Parathyroid adenoma (tissue), 2 donors: ENCODE results near the gene GADD45A.
A peak's percentile ranks its signal among the peaks of the same experiment; 100 is the strongest.

Experiments
- H2AFZ ChIP-seq: fragments of 300-600 bp; sonication (generic); one replicate; pipeline ENCODE4 v1.7.0; 2017; ENCODE audit warnings: antibody characterized with exemption, mild to moderate bottlenecking
- H3K27ac ChIP-seq: fragments of 300-600 bp; sonication (generic); one replicate; pipeline ENCODE4 v1.7.0; 2017
- H3K27me3 ChIP-seq: fragments of 300-600 bp; sonication (generic); one replicate; pipeline ENCODE4 v1.7.0; 2017; ENCODE audit warnings: low read length; ENCODE audit not compliant: control insufficient read depth, insufficient read depth
- H3K36me3 ChIP-seq: fragments of 300-600 bp; sonication (generic); one replicate; pipeline ENCODE4 v1.7.0; 2017; ENCODE audit warnings: low read length; ENCODE audit not compliant: control insufficient read depth, insufficient read depth
- H3K4me1 ChIP-seq: fragments of 300-600 bp; sonication (generic); one replicate; pipeline ENCODE4 v1.7.0; 2017; ENCODE audit warnings: control low read depth
- H3K4me2 ChIP-seq: fragments of 300-600 bp; sonication (generic); one replicate; pipeline ENCODE4 v1.7.0; 2017; ENCODE audit warnings: low read length
- H3K4me3 ChIP-seq: fragments of 300-600 bp; sonication (generic); one replicate; pipeline ENCODE4 v1.7.0; 2017; ENCODE audit warnings: low read depth, low read length
- H3K79me2 ChIP-seq: fragments of 300-600 bp; sonication (generic); one replicate; pipeline ENCODE4 v1.7.0; 2017; ENCODE audit warnings: control low read depth
- H3K9ac ChIP-seq: fragments of 300-600 bp; sonication (generic); one replicate; pipeline ENCODE4 v1.7.0; 2017; ENCODE audit warnings: mild to moderate bottlenecking
- H3K9me3 ChIP-seq: fragments of 300-600 bp; sonication (generic); one replicate; pipeline ENCODE4 v1.7.0; 2017; ENCODE audit warnings: low read length; ENCODE audit not compliant: control insufficient read depth
- TF ChIP-seq, protein P1 (sequence below): fragments of 300-600 bp; sonication (generic); IDR thresholded peaks from one replicate; pipeline ENCODE4 v1.7.0; 2017; ENCODE audit warnings: antibody characterized with exemption, mild to moderate bottlenecking
- donor health status: primary hyperparathyroidism.

The GADD45A gene

DNA sequence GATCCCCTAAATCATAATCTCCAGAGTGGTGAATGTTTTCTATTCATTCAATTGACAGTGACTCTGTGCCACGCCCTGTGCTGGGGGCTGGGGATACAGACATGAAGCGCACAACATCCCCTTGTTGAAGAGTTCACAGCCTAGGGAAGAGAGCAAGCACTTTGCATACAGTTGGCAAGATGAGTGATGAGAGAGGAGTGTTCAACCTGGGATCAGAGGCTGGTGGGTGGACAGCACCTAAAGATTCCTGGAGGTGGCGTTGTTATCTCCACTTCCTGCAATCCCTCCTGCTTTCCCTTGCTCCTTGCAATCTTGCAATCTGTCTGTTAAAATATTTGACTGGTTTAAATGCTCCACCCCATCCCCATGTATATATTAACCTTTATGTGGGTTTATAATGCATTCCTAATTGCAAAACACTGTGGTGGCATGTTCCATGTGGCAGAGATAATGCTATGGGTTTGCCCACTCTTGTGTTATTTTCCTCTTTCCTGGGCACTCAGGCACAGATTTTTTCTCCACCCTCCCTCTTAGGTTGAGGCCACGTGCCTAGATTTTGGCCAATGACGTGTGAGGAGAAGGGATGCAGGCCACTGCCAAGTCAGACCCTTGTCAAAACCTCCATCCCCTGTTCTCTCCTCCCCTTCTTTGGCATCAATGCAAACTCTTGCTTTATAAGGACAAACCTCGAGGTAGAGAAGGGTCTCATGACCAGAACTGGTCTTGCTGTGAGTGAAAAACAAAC is 36.2 kb upstream of the GADD45A start:
- TF ChIP-seq, protein P1, sequence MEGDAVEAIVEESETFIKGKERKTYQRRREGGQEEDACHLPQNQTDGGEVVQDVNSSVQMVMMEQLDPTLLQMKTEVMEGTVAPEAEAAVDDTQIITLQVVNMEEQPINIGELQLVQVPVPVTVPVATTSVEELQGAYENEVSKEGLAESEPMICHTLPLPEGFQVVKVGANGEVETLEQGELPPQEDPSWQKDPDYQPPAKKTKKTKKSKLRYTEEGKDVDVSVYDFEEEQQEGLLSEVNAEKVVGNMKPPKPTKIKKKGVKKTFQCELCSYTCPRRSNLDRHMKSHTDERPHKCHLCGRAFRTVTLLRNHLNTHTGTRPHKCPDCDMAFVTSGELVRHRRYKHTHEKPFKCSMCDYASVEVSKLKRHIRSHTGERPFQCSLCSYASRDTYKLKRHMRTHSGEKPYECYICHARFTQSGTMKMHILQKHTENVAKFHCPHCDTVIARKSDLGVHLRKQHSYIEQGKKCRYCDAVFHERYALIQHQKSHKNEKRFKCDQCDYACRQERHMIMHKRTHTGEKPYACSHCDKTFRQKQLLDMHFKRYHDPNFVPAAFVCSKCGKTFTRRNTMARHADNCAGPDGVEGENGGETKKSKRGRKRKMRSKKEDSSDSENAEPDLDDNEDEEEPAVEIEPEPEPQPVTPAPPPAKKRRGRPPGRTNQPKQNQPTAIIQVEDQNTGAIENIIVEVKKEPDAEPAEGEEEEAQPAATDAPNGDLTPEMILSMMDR, result no peak
- no peaks in the 10 kb centered on the region for H3K27me3 ChIP-seq
- no peak overlapping the region for H2AFZ ChIP-seq
- H3K4me1 ChIP-seq, result peaks cover 29% of the 10 kb centered on the region
- H3K9me3 ChIP-seq, result no peaks in the 10 kb centered on the region
- H3K27ac ChIP-seq, result peak overlapping the region; percentile 2
- H3K79me2 ChIP-seq, result no peaks in the 10 kb centered on the region
- H3K9ac ChIP-seq, result no peak overlapping the region
- no peak overlapping the region for H3K4me2 ChIP-seq
- no peaks in the 10 kb centered on the region for H3K36me3 ChIP-seq
- H3K4me3 ChIP-seq, result no peak overlapping the region

- Histone ChIP-seq H3K27me3 (no peaks in the 10 kb centered on the region), H3K79me2 (no peaks in the 10 kb centered on the region), H3K4me1 (peaks cover 23% of the 10 kb centered on the region), H3K9ac (no peak overlapping the region), H2AFZ (no peak overlapping the region), H3K9me3 (no peaks in the 10 kb centered on the region), H3K27ac (no peak overlapping the region), H3K4me2 (no peak overlapping the region), H3K36me3 (no peaks in the 10 kb centered on the region), H3K4me3 (no peak overlapping the region)
- TF ChIP-seq, protein P1, result no peak
These were observed 34.9 kb upstream of the GADD45A start for GRCh38 chr1:67650061-67650460.

GRCh38 chr1:67651031-67651430 is 34.0 kb upstream of the GADD45A start:
- Histone ChIP-seq H2AFZ (no peak overlapping the region), H3K4me2 (no peak overlapping the region), H3K9me3 (no peaks in the 10 kb centered on the region), H3K79me2 (no peaks in the 10 kb centered on the region), H3K27ac (no peak overlapping the region), H3K4me1 (peaks cover 21% of the 10 kb centered on the region), H3K4me3 (no peak overlapping the region), H3K36me3 (no peaks in the 10 kb centered on the region), H3K9ac (no peak overlapping the region), H3K27me3 (no peaks in the 10 kb centered on the region)
- TF ChIP-seq, protein P1, result no peak

DNA sequence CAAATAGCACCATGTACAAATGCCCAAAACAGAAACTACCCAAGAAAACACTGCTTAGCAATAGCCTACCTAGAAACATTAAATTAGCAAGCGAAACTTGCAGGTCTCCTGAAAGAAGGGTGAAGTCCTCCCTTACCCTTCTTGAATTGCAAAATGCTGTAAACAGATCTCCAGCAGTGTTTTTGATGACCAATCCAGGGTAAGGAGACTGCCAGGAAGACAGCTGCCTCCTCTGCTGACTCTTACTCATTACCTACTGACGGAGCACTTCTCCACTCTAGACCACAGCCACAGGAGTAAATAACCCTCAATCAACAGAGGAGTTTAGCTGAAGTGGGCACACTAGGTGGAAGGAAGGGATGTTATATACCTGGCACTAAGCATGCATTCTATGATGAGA is 32.2 kb upstream of the GADD45A start:
- Histone ChIP-seq H3K27ac (peak overlapping the region; percentile 19), H3K4me1 (peaks cover 7% of the 10 kb centered on the region), H3K36me3 (no peaks in the 10 kb centered on the region), H3K4me2 (no peak overlapping the region), H3K27me3 (no peaks in the 10 kb centered on the region), H3K4me3 (no peak overlapping the region), H3K79me2 (no peaks in the 10 kb centered on the region), H3K9me3 (no peaks in the 10 kb centered on the region), H3K9ac (no peak overlapping the region), H2AFZ (peak overlapping the region; percentile 58)
- TF ChIP-seq, protein P1, result no peak

- H3K4me3 ChIP-seq, result no peak overlapping the region
- H3K9me3 ChIP-seq, result no peaks in the 10 kb centered on the region
- H3K27me3 ChIP-seq, result no peaks in the 10 kb centered on the region
- H3K9ac ChIP-seq, result no peak overlapping the region
- H3K4me1 ChIP-seq, result peaks cover 5% of the 10 kb centered on the region
- H2AFZ ChIP-seq, result peak overlapping the region; percentile 58
- peak overlapping the region; percentile 19 for H3K27ac ChIP-seq
- no peaks in the 10 kb centered on the region for H3K36me3 ChIP-seq
- H3K79me2 ChIP-seq, result no peaks in the 10 kb centered on the region
- TF ChIP-seq, protein P1, result no peak
- H3K4me2 ChIP-seq, result no peak overlapping the region
These were observed 31.7 kb upstream of the GADD45A start for GRCh38 chr1:67653304-67653703.
